ENCODE measurements around the gene TPSAB1.

GRCh38 chr16:1265090-1265630, 24.7 kb downstream of the TPSAB1 start:
- TF ChIP-seq CTCF (IDR thresholded peaks at IDR 0.05) (no peak), POLR2AphosphoS5 (IDR thresholded peaks at IDR 0.05; ENCODE audit: low read depth, low read length) (no peak)
